Liver (tissue), 9 donors: ENCODE measurements around the gene PHLPP1. TPM values are rescaled to one million over a fixed set of nuclear protein-coding genes. Genes with fewer than 3 reads are reported as not detected.

ENCODE experiments used
- DNase-seq: peaks from one replicate; pipeline ENCODE4 v3.0.0-alpha.2; 2017; ENCODE audit warnings: low spot score
- H3K27ac ChIP-seq, 2 donors: one replicate each; pipeline ENCODE4 v1.7.0; 2013; ENCODE audit warnings: inconsistent platforms in 2 of 2, low read length in 2 of 2, control low read depth in 1 of 2, low read depth in 1 of 2, mild to moderate bottlenecking in 1 of 2
- H3K27me3 ChIP-seq, 4 donors: one replicate each; pipeline versions ENCODE4 v1.6.1 to v1.7.0; 2013; ENCODE audit warnings: low read length in 3 of 4, inconsistent platforms in 1 of 4, mild to moderate bottlenecking in 1 of 4, moderate library complexity in 1 of 4; ENCODE audit not compliant: control insufficient read depth in 4 of 4, insufficient read depth in 4 of 4
- H3K36me3 ChIP-seq, 4 donors: one replicate each; pipeline versions ENCODE4 v1.6.1 to v1.7.0; 2013; ENCODE audit warnings: low read length in 3 of 4, mild to moderate bottlenecking in 3 of 4, low read depth in 1 of 4, moderate library complexity in 1 of 4; ENCODE audit not compliant: control insufficient read depth in 4 of 4, insufficient read depth in 3 of 4
- H3K4me1 ChIP-seq, 4 donors: one replicate each; pipeline versions ENCODE4 v1.6.1 to v1.7.0; 2013; ENCODE audit warnings: low read length in 3 of 4, mild to moderate bottlenecking in 3 of 4, moderate library complexity in 1 of 4; ENCODE audit not compliant: control insufficient read depth in 4 of 4, insufficient read depth in 4 of 4
- H3K4me3 ChIP-seq, 3 donors: one replicate each; pipeline versions ENCODE4 v1.6.1 to v1.7.0; 2013; ENCODE audit warnings: low read length in 3 of 3, control low read depth in 1 of 3, low read depth in 1 of 3, mild to moderate bottlenecking in 1 of 3
- H3K9ac ChIP-seq, 2 donors: one replicate each; pipeline ENCODE4 v1.7.0; 2013; ENCODE audit warnings: low read length in 2 of 2, mild to moderate bottlenecking in 2 of 2, moderate library complexity in 2 of 2, control low read depth in 1 of 2, low read depth in 1 of 2
- H3K9me3 ChIP-seq, 4 donors: one replicate each; pipeline versions ENCODE4 v1.6.1 to v1.7.0; 2013; ENCODE audit warnings: low read length in 3 of 4; ENCODE audit not compliant: control insufficient read depth in 4 of 4
- ATF3 ChIP-seq: IDR thresholded peaks from 2 replicates; pipeline ENCODE4 v1.6.1; 2016; ENCODE audit warnings: antibody characterized with exemption
- CTCF ChIP-seq: fragments of 150-350 bp; IDR thresholded peaks from 2 replicates; pipeline ENCODE4 v1.5.1; 2017; ENCODE audit warnings: improper control_type of control experiment, low read depth, low read length; ENCODE audit not compliant: missing input control
- EGR1 ChIP-seq, 2 donors: IDR thresholded peaks; 2 replicates each; pipeline ENCODE4 v1.6.1; 2016 to 2018; ENCODE audit warnings: antibody characterized with exemption in 2 of 2, low read depth in 2 of 2
- FOXA2 ChIP-seq: IDR thresholded peaks from 2 replicates; pipeline ENCODE4 v1.6.1; 2016; ENCODE audit warnings: antibody characterized with exemption
- HNF4A ChIP-seq, 2 donors: conservative IDR thresholded peaks; 2 replicates each; pipeline ENCODE4 v1.6.1; 2016; ENCODE audit warnings: antibody characterized with exemption in 2 of 2, mild to moderate bottlenecking in 2 of 2
- HNF4G ChIP-seq: IDR thresholded peaks from 2 replicates; pipeline ENCODE4 v1.6.1; 2016; ENCODE audit warnings: antibody characterized with exemption
- JUND ChIP-seq, 2 donors: IDR thresholded peaks; 2 replicates each; pipeline ENCODE4 v1.6.1; 2016; ENCODE audit warnings: antibody characterized with exemption in 2 of 2
- MAX ChIP-seq: IDR thresholded peaks from 2 replicates; pipeline ENCODE4 v1.6.1; 2016; ENCODE audit warnings: antibody characterized with exemption
- NR2F2 ChIP-seq: IDR thresholded peaks from 2 replicates; pipeline ENCODE4 v1.6.1; 2016; ENCODE audit warnings: antibody characterized with exemption
- RAD21 ChIP-seq, 2 donors: IDR thresholded peaks; 2 replicates each; pipeline ENCODE4 v1.6.1; 2016; ENCODE audit warnings: antibody characterized with exemption in 2 of 2, mild to moderate bottlenecking in 2 of 2
- REST ChIP-seq: IDR thresholded peaks from 2 replicates; pipeline ENCODE4 v1.6.1; 2016; ENCODE audit warnings: antibody characterized with exemption, mild to moderate bottlenecking
- RXRA ChIP-seq, 2 donors: IDR thresholded peaks; 2 replicates each; pipeline ENCODE4 v1.6.1; 2017 to 2018; ENCODE audit warnings: antibody characterized with exemption in 2 of 2, mild to moderate bottlenecking in 1 of 2
- SP1 ChIP-seq: IDR thresholded peaks from 2 replicates; pipeline ENCODE4 v1.6.1; 2018; ENCODE audit warnings: antibody characterized with exemption, mild to moderate bottlenecking
- TAF1 ChIP-seq: conservative IDR thresholded peaks from 2 replicates; pipeline ENCODE4 v1.6.1; 2016; ENCODE audit warnings: antibody characterized with exemption, mild to moderate bottlenecking
- YY1 ChIP-seq: IDR thresholded peaks from 2 replicates; pipeline ENCODE4 v1.6.1; 2016; ENCODE audit warnings: antibody characterized with exemption, mild to moderate bottlenecking
- ZBTB33 ChIP-seq: IDR thresholded peaks from 2 replicates; pipeline ENCODE4 v1.6.1; 2016; ENCODE audit warnings: antibody characterized with exemption
- WGBS: extraction: QIAGEN DNeasy Blood & Tissue Kit; methylation state at CpG from one replicate; pipeline ENCODE4 v1.1.7; 2013; 5-methylcytosine and 5-hydroxymethylcytosine counted together
- polyA plus RNA-seq, 2 donors: library from polyadenylated mRNA; stranded (reverse) in 1 of 2; unstranded in 1 of 2; fragments of 200-250 nt in 1 of 2; fragments of >200 nt in 1 of 2; fragmentation: Nextera tagmentation in 1 of 2; extraction: Ambion mirVana in 1 of 2; gene quantifications; one replicate each; pipeline versions ENCODE4 v1.2.1 to v1.2.3, GENCODE V29; 2013 to 2015
- total RNA-seq, 2 donors: library from RNA; depleted of rRNA; stranded (reverse); fragments of >200 nt; gene quantifications; one replicate each; pipeline ENCODE4 v1.2.3, GENCODE V29; 2014
- donor health status: healthy.
- donor health status: healthy.
- donor health status: healthy.
- donor health status: healthy.
- donor health status: healthy.

Gene PHLPP1
- total and polyA plus RNA-seq, 4 donors, result 4.2 to 14.5 (median 8.6) TPM

GRCh38 chr18:62876828-62877227 is 161.5 kb downstream of the PHLPP1 start:
- Histone ChIP-seq H3K27me3 (no peaks in the 10 kb centered on the region), H3K27ac (no peak overlapping the region), H3K9me3 (no peaks in the 10 kb centered on the region), H3K36me3 (peaks cover 0 to 2% (median 0%) of the 10 kb centered on the region in 4 donors), H3K4me3 (no peak overlapping the region), H3K4me1 (peaks cover 0 to 5% (median 0%) of the 10 kb centered on the region in 4 donors), H3K9ac (no peak overlapping the region)
- DNase-seq, result no peak
- WGBS, result 97% methylated on average over 3 of the region's 3 CpGs
- TF ChIP-seq JUND (IDR thresholded peaks at IDR 0.05) (no peak), FOXA2 (no peak)

GRCh38 chr18:62877411-62878221 is 162.3 kb downstream of the PHLPP1 start:
- 73% methylated on average over 6 of the region's 6 CpGs for WGBS
- no peaks in the 10 kb centered on the region for H3K27me3 ChIP-seq
- no peak overlapping the region for H3K9ac ChIP-seq
- no peak overlapping the region for H3K27ac ChIP-seq
- H3K9me3 ChIP-seq, result no peaks in the 10 kb centered on the region
- H3K4me1 ChIP-seq, result peaks cover 0 to 5% (median 0%) of the 10 kb centered on the region in 4 donors
- no peak for DNase-seq
- no peak overlapping the region for H3K4me3 ChIP-seq
- TF ChIP-seq JUND (IDR thresholded peaks at IDR 0.05) (no peak), SP1 (no peak), ZBTB33 (no peak), HNF4G (no peak), EGR1 (IDR thresholded peaks at IDR 0.05; ENCODE audit: low read depth in 2 of 2) (no peak), ATF3 (no peak), FOXA2 (no peak), CTCF (no peak), NR2F2 (peak; percentile 33), RXRA (IDR thresholded peaks at IDR 0.05) (no peak), REST (peak; percentile 96), RAD21 (IDR thresholded peaks at IDR 0.05) (peak in 1 of 2 donors; percentile 6), YY1 (no peak), TAF1 (no peak), MAX (no peak), HNF4A (conservative IDR thresholded peaks at IDR 0.05) (no peak)
- peaks cover 0 to 2% (median 0%) of the 10 kb centered on the region in 4 donors for H3K36me3 ChIP-seq
